Stimulated activated CD4-positive, alpha-beta T cell treated with anti-CD3 and anti-CD28 coated beads, Interleukin-15, amount 100 ng/mL, for 24 hours (primary cell): Measurements from ENCODE around the gene SLC38A6.
A peak's percentile ranks its signal among the peaks of the same experiment; 100 is the strongest.

Source experiments
- DNase-seq: peaks from one replicate; pipeline ENCODE4 v3.0.0-alpha.2; 2020

The SLC38A6 gene

DNA sequence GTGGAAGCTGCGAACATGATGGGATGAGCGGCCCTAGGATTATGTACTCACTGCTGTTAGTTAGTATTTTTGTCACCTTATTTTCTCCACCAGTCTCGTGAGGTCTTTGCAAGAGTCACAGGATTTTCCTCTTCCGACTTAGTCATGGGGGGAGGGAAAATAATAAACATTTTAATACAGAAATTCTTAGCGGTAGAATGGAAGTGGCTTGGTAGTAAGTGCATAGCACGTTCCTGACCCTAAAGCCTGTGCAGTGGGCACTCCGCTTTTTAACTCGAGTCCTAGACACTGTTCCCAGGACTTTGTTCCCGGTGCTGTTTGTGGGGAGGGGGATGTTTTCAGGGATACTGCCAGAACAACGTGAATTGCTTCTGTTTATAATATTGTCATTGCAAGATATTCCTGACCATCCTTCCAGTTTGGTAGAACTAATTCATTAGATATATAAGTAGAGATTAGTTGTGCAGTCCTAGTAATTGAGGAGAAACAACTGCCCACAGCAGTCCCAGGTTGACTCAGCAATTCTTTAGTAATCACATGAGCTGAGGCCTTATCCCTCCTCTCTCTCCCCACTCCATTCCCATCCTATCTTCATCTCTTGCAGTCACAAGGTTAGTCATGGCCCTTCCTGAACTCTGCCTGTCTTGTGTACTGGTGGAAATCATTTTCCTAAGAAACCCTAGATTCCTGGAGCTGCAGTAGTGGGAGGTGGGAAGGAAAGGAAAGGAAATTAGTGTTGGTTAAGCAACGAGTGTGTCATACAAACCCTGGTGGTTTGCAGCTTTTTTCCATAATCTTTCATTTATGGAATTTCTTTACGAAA lies 799 bp downstream of the SLC38A6 start:
- no peak for DNase-seq

DNA sequence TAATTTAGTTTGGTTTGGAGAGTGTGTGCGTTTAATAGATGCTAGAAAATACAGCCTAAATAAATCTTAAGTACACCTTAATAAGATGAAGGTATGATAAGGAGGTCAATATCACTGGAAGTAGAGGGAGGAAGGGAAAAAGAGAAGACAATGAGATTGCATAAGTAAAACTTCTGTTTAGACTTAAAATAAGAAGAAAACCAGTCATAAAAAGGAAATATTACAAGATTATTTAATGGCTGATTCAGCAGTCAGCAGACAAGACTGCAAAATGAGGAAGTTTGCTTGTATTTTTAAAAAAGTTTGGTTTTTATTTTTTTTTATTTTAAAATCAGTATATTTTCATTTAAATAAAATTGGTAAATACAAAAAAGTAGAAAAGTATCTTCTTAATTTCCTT lies 3.2 kb downstream of the SLC38A6 start:
- no peak for DNase-seq

DNA sequence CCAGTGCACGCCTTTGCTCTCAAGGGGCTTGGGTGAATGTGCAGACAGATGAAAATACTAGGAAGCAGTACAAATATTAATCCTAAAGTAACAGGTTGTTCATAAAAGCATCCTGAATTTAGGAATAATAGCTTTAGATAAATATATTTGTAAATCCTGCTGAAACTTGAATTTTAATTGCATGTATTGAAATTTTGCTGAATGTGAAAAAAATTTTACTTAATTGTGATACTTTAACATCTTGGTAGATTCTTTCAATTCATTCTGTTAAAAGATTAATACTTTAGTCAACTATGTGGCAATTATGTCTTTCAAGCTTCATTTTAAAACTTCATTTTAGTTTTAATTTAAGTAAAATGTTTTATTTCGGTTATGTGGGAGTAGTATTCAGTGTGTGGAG lies 5.5 kb downstream of the SLC38A6 start:
- no peak for DNase-seq

DNA sequence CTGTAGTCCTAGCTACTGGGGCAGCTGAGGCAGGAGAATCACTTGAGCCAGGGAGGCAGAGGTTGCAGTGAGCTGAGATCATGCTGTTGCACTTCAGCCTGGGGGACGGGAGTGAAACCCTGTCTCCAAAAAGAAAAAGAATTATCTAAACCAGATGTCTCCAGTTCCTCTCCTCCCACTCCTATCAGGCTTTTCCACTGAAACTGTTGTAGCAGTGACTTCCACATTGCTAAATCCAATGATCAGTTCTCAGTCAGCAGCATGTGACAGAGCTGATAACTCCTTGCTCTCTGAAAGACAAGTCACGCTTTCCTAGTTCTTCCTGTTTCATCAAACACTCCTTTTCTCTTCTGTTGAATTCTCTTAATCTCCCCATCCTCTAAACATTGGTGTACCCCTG lies 8.6 kb downstream of the SLC38A6 start:
- no peak for DNase-seq

DNA sequence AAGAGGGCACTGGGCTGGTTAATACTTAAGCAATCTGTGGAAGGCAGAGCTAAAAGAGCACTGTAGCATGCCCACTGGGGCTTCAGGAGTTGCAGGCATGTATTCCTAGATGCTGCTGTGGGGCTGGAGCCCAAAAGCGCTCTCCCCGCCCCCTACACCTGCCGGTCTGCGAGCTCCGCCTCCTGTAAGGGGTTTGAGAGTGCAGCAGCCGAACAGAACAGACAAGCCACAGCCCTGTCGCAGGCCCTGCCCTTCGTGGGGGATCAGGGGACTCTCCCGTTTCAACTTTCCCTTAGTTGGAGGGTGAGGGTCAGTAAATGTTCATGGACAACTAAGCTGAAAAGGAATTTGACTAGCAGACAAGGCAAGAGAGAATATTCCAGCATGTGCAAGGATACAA lies 17.6 kb downstream of the SLC38A6 start:
- no peak for DNase-seq

DNA sequence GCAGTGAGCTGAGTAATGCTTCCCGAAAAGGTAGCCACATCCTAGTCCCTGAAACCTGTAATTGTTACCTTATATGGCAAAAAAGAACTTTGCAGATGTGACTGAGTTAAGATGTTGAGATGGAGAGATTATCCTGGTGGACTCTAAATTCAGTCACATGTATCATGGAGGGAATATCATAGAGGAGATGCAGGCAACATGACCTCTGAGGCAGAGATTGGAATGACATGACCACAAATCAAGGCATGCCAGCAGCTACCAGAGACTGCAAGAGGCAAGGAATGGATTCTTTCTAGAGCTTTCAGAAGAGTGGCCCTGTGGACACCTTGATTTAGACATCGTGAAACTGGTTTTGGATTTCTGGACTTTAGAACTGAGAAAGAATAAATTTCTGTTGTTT lies 18.5 kb downstream of the SLC38A6 start:
- no peak for DNase-seq

DNA sequence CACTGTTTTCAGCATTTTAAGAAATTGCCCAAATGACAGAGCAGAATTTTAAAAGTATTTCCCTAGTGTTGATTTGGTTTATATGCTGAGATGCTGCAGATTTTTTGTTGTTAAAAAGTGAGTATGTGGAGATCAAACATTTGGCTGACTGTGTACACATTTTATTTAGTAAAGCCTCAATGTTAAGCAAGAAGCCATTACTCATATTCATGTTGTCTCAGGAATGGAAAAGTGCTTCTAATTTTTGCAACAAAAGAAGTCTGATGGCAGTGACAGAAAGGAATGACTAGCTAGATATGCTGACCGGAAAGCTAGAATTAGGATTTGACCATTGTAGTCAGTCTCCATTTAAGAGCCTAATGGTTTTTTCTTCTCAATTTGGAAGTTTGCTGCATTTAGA lies 22.5 kb downstream of the SLC38A6 start:
- no peak for DNase-seq

DNA sequence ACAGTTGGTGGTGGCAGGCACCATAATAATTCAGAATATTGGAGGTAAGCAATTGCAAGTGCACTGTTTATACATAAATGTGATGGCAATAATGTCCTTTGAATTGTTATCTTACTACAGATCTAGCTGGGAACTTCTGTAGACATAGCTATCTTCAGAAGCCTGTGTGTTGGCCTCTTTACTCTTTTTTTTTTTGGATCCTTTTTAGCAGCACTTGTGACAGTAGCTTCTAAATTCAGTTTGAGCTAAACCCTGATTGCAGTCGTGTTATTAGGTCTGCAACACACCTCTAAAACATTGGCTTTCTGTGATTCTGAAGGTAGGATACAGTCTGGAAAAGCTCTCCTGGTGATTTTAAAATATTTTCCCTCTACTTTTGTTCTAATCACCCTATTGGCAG lies 38.5 kb downstream of the SLC38A6 start:
- DNase-seq = no peak

DNA sequence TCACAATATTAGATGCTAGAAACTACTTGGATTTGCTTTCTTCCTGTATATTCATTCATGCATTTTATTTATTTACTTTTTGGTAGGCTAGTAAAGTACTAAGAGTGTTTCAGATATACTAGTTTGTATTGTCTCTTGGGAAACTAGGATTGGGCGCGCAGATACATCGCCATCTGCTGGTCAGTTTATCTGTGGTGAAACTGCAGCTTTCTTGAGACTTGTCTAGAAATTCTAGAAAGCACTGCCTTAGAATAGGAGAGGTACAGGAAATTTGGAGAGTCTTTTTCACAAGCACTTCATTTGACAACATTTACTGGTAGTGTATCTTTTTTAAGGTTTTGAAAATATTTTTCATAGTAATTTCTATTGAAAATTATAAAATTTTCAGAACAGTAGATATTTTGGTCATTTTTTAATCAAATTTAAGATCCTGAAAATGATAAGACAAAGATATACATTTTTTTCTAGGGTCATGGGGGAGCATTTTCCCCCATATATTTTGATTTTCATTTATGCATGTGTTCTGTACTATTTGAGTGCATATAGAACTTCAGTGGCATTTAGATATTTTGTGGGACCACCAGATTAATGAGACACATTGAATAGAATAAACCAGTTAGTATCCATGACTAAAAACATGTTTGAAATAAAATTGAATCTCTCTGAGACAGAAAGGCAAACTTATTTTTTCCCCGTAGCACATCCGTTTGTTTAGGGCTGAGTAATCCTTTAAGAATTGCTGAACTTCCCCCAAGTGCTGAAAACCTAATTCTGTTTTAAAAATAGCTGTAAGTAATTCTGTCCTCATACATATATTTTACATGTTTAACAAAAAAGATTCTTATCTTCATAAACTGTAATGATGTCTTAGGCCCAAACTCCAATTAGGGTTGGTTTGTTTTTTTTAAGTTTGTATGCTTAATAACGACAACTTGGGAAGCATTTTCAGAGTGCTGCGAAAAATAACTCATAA lies 44.5 kb downstream of the SLC38A6 start:
- DNase-seq = peak; percentile 57

DNA sequence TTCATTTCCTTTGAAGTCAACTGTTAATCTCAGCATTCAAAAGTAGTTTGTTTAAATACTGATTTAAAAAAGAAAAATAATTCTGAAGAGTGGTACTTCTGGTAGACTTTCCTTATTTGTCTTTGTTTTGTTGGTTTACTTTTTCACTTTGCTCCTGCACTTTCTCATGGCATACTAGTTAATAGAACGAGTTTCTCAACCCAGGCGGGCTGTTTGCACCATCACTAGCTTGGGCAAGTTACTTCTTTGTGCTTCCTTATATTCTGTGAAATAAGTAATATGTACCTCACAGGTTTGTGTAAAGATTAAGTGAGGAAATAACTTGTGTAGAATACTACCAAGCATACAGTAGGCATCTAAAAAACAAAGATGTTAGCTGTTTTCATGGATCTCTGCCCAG lies 45.5 kb downstream of the SLC38A6 start:
- DNase-seq = no peak

DNA sequence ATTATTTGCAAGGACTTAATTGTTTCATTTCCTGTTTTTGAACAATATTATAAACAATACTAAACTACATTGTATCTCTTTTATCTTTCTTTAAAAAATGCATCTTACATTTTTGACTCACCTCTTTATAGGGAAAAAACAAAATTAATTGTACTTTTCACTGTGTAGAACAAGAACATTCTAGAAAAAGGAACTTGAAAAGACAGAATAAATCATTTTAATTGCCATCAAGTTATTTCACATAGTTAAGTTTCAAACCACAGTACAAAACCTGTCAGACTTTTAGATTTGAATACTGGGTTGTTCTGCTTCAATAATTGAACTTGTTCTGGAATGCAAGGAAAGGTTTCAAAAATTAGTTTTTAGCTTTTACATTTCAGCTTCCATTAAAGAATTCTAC lies 50.0 kb downstream of the SLC38A6 start:
- DNase-seq = no peak

DNA sequence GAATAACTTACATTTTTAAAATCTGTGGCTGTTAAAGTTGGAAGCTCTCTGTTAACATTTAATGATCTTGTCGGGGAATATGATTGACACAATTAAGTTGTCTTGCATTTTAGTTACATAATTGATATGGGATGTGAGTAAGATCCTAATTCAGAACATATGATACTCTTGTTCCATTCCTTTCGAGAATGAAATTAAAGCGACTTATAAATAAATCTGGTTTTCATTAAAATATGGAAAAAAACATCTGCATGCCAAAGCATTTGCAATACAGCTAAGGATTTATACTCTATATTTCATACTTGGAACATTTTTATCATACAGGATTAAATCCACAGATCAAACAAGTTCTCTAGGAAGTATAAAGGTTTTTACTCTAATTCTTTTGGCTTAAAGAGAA lies 52.0 kb downstream of the SLC38A6 start:
- no peak for DNase-seq

DNA sequence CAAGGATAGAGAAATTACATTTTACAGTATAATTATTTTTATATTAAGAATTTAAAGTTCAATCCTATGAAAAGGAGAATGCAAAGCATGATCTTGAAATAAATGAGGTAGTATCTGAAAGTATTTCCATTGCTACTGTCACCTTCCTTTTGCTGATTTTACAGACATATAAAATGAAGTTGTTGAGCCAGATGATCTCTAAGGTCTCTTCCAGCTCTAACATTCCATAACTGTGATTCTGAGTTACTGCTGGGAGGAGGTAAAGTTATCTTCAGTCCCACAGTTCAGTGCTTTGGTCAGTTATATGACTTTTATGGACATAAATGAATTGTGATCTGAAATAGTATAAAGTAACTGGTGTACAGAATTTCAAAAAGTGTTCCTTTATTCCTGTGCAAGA lies 52.8 kb downstream of the SLC38A6 start:
- no peak for DNase-seq

DNA sequence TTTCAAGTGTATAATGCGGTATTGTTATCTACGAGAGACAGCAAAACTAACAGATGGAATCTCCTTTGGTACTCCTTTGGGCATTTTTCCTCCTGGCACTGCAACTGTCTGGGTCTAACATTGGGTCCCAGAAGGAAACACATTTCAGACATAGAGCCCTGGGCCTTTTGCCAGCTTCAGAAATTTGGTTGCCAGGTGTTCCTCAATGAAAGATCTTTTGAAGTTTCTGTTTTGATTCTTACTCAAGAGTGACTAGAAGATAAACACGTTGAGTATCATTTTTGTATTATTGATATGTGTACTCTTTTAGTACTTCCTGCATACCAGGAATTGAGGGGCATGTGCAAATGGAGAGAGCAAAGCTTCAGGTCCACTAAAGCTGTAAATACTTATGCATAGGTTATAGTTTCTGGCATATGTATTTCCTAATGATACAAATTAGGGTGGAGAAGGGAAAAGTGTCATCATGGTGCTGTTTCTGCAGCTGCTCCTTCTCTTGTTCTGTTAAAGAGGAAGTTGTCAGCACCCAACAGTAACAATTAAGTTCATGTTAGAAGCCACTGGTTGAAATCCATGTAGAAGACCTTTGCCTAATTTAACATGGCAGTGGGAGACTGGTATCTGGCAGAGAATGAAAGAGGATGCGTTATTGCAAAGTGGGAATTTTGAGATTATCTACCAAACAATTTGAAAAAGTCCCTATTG lies 53.5 kb downstream of the SLC38A6 start:
- no peak for DNase-seq

DNA sequence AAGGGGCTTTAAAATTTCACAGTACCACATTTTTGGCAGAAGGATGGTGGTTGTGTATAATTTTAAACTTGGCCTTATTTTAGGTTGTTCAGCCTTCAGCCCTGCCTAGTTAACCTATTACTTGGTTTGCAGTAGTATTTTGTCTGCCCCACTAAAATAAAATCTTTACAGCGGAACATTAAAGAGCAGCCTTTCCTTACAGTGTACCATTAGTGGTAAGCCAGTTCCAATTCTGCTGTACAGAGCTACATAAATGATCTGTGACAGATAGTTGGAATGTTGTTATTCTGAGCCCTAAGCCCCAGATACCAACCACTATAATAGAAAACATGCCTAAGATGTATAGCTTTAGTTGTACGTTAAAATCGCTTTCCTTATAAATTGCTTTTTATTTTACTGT lies 56.2 kb downstream of the SLC38A6 start:
- DNase-seq = no peak

DNA sequence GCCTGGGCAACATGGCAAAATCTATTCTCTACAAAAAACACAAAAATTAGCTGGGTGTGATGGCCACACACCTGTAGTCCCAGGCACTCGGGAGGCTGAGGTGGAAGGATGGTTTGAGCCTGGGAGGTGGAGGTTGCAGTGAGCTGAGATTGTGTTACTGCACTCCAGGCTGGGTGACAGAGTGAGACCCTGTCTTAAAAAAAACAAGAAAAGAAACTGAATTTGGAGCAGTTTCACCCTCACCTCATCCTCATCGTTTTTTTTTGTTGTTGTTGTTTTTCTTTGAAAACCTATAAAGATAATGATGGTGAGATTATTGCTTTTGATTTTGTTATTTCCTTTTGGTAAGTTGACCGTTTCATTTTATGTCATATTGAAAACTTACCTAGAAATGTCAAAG lies 60.7 kb downstream of the SLC38A6 start:
- DNase-seq = no peak

DNA sequence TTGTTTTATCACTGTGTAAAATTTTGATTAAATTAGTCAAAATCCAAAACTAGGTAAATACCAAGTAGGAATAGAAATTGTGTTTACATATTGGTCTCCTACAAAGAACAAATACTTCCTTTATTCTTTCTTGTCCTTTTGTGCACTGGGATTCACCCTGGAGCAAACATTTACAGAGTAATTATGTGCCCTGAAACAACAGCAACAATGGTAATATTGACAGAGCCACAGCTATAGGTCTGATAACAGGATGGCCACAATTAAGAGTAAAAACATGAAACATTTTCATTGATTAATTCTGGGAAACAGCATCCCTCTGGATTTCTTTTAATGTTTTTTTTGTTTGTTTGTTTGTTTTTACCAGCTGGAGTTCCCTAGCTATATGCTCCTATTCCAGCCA lies 61.2 kb downstream of the SLC38A6 start:
- DNase-seq = no peak

DNA sequence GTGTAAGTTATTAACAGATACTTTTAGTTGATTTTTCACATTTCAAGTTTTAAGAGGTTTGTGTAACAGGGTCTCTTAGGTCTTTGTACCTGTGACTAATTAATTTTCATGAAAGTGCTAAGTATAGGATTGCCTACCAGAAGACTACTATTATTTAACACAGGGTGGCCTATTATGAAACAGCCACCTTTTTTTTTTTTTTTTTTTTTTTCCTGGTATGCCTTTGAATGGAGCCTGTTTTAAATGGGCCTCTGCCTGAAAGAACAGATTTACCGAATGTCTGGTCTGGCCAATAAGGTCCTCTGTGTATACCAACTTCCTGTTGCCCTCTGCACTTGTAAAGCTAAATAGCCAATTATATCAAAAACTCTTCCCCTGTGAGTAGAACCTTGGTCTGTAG lies 62.5 kb downstream of the SLC38A6 start:
- DNase-seq = no peak

DNA sequence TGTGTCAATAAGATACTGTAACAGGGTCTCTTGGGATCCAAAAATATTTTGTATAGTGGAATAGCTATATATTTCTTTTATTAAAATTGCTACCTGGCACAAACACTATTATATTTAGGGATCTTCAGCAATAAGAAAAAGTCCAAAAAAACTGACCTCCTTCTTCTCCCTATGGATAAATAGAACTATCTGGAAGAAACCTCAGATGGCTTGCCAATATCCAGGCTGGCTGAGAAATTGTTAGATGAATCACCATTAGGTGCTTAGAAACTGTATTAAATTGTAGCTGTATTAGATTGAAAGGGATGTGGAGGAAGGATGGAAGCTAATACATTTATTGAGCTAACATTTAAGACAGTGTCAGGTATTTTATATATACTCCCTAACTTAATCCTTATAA lies 66.0 kb downstream of the SLC38A6 start:
- no peak for DNase-seq

DNA sequence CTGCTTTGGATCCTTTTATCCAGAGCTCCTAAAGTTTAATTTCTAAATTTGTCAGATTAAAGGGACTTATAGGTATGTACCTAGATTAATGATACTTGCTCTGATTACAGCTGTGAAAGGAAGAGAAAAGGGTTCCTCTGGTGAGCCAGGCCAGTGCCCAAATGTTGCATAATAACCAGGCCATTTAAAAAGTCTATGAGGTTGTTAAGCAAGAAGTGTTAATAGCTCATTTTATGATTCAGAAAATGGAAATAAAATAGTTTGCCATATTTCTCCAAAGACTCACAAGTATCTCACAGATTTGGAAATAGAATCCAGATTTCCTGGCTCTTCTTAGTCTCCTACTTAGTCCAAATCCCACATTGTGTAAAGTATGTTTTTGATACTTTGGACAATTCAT lies 67.6 kb downstream of the SLC38A6 start:
- DNase-seq = no peak

DNA sequence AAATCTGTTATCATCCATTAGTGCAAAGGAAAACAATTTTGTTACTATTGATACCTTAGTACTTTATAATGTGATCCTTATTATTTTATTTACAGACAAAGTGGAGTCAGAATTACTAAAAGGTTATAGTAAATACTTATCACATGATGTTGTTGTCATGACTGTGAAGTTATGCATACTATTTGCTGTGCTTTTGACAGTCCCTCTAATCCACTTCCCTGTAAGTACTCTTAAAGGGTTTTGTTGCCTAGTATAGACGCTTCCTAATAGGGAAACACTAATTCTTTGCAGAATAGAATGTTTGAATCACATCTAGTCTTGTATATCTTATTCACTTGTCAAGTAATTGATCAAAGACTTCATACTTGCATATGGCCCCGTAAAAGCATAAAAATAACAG lies 69.4 kb downstream of the SLC38A6 start:
- DNase-seq = no peak

DNA sequence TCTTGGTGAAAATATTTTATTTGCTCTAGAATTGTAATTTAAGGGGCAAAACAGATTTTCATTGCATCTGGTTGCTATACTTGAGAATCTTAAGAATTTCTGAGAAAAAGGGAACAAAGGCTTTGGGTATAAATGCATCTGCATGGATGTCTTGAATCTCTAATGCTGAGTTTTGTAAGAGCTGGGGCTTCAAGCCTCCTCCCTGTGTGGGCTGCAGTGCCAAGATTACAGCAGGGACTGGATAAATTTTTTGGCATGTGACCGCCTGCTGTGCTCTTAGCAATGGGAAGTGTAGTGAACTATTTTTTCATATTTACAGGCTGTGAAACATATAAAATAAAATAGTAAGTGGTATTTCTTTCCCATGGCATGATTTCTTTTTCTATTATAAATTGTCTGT lies 70.0 kb downstream of the SLC38A6 start:
- DNase-seq = no peak

DNA sequence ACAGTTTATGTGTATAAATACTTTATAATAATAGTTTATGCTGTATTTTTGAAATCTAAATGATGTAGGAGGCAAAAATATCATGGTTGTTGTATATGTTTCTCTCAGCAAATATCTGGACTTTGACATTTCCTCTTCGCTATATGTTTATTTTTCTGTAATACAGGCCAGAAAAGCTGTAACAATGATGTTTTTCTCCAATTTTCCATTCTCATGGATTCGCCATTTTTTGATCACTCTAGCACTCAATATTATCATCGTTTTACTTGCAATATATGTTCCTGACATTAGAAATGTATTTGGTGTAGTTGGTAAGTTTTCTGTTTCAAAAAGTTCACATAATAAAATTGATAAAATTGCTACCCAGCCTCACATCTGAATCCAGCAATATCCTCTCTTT lies 70.6 kb downstream of the SLC38A6 start:
- no peak for DNase-seq

DNA sequence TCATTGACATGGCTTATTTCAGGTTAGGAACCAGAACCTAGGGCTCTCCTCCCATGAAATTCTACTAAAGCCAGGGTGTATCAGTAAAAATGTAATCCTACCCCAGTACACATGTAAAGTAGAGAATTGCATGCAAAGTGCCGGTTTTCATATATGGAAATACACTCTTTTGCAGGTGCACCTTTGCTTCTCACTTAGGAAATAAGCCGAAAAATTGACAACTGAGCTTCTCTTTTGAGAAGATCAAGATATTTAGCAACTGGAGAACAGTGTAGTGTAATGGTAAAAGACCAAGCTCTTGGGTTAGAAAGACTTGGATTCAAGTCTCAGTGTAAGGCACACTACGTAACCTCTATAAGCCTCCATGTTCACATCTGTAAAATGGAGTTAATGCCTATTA lies 82.4 kb downstream of the SLC38A6 start:
- DNase-seq = no peak
